Measurements from ENCODE around the gene COMTD1. TPM values are rescaled to one million over a fixed set of nuclear protein-coding genes. Genes with fewer than 3 reads are reported as not detected.
"Not testable (repeated sequence)": the region's sequence is repeated elsewhere in the genome, so short reads cannot be mapped to it uniquely, and the experiment has no call there.

The COMTD1 gene
- total RNA-seq, 2 experiments from 2014 or later, result 37.7 to 47.2 TPM

GRCh38 chr10:75202321-75203045 lies 33.3 kb downstream of the COMTD1 start:
- Histone ChIP-seq H3K36me3 (ENCODE audit: insufficient read depth, low read length) (no peaks in the 10 kb centered on the region), H4K20me1 (ENCODE audit: insufficient read depth, low read length) (no peaks in the 10 kb centered on the region), H3K9me2 (ENCODE audit: insufficient read depth, low read length) (no peaks in the 10 kb centered on the region), H3K4me3 (ENCODE audit: low read depth, low read length, poor library complexity, severe bottlenecking) (no peak overlapping the region), H3K4me2 (ENCODE audit: low read length) (no peak overlapping the region), H3K79me2 (ENCODE audit: insufficient read depth, low read depth, low read length) (no peaks in the 10 kb centered on the region), H3K9me3 (ENCODE audit: low read length) (no peaks in the 10 kb centered on the region), H3K4me1 (ENCODE audit: insufficient read depth, low read length, poor library complexity, severe bottlenecking) (no peaks in the 10 kb centered on the region), H2AFZ (ENCODE audit: low read length) (no peak overlapping the region), H3K27ac (ENCODE audit: low read depth, low read length, poor library complexity, severe bottlenecking) (no peak overlapping the region)
- TF ChIP-seq EZH2phosphoT487 (IDR thresholded peaks at IDR 0.05; ENCODE audit: borderline replicate concordance, low read depth, low read length) (no peak), CTCF (conservative IDR thresholded peaks at IDR 0.05; ENCODE audit: low read length) (no peak)
- POLR2A ChIA-PET, result no interaction called here
- no TSS peak for BruUV-seq (replicated peaks)
- no peak for DNase-seq (ENCODE audit: low spot score)
- CTCF ChIA-PET (ENCODE audit: unreplicated experiment), result no interaction called here
- intact Hi-C loops (cut with micrococcal nuclease; ENCODE audit: unreplicated experiment), result no loop called here

- no peaks in the 10 kb centered on the region for H4K20me1 ChIP-seq (ENCODE audit: insufficient read depth, low read length)
- H3K4me2 ChIP-seq (ENCODE audit: low read length), result no peak overlapping the region
- TF ChIP-seq EZH2phosphoT487 (IDR thresholded peaks at IDR 0.05; ENCODE audit: borderline replicate concordance, low read depth, low read length) (no peak), CTCF (conservative IDR thresholded peaks at IDR 0.05; ENCODE audit: low read length) (no peak)
- H3K4me3 ChIP-seq (ENCODE audit: low read depth, low read length, poor library complexity, severe bottlenecking), result no peak overlapping the region
- intact Hi-C loops (cut with micrococcal nuclease; ENCODE audit: unreplicated experiment), result no loop called here
- H2AFZ ChIP-seq (ENCODE audit: low read length), result no peak overlapping the region
- H3K79me2 ChIP-seq (ENCODE audit: insufficient read depth, low read depth, low read length), result no peaks in the 10 kb centered on the region
- no peaks in the 10 kb centered on the region for H3K36me3 ChIP-seq (ENCODE audit: insufficient read depth, low read length)
- no peaks in the 10 kb centered on the region for H3K9me3 ChIP-seq (ENCODE audit: low read length)
- no peak overlapping the region for H3K27ac ChIP-seq (ENCODE audit: low read depth, low read length, poor library complexity, severe bottlenecking)
- CTCF ChIA-PET (ENCODE audit: unreplicated experiment), result no interaction called here
- POLR2A ChIA-PET, result interaction anchor here (1.0 to 4.2 kb wide), 2 partner anchors 8 to 9 kb away, joined by 3 to 14 read pairs; partner anchors contain the start of gene VDAC2
- no TSS peak for BruUV-seq (replicated peaks)
- H3K9me2 ChIP-seq (ENCODE audit: insufficient read depth, low read length), result no peaks in the 10 kb centered on the region
- H3K4me1 ChIP-seq (ENCODE audit: insufficient read depth, low read length, poor library complexity, severe bottlenecking), result no peaks in the 10 kb centered on the region
- no peak for DNase-seq (ENCODE audit: low spot score)
Measured at GRCh38 chr10:75201793-75202307, 33.9 kb downstream of the COMTD1 start.

GRCh38 chr10:75199949-75200348 lies 35.8 kb downstream of the COMTD1 start:
- DNase-seq (ENCODE audit: low spot score); H3K9me2 ChIP-seq (ENCODE audit: insufficient read depth, low read length); H3K27ac ChIP-seq (ENCODE audit: low read depth, low read length, poor library complexity, severe bottlenecking); BruUV-seq (replicated peaks); H3K4me2 ChIP-seq (ENCODE audit: low read length); H2AFZ ChIP-seq (ENCODE audit: low read length); intact Hi-C loops (cut with micrococcal nuclease; ENCODE audit: unreplicated experiment); H3K9me3 ChIP-seq (ENCODE audit: low read length); H3K4me1 ChIP-seq (ENCODE audit: insufficient read depth, low read length, poor library complexity, severe bottlenecking); H4K20me1 ChIP-seq (ENCODE audit: insufficient read depth, low read length); H3K36me3 ChIP-seq (ENCODE audit: insufficient read depth, low read length); H3K4me3 ChIP-seq (ENCODE audit: low read depth, low read length, poor library complexity, severe bottlenecking); H3K79me2 ChIP-seq (ENCODE audit: insufficient read depth, low read depth, low read length): not testable (repeated sequence)
- ChIA-PET POLR2A (interaction anchor here (0.6 to 4.2 kb wide), 5 partner anchors 11 to 1299 kb away, joined by 3 to 14 read pairs (median 3); partner anchors contain the start of gene VDAC2), CTCF (ENCODE audit: unreplicated experiment) (interaction anchor here (0.6 kb wide), 1 partner anchor 52 kb away, joined by 4 read pairs; no protein-coding TSS in a partner anchor)
